GM21390 (cell line): ENCODE data around the gene MDN1.
"Not testable (repeated sequence)": the region's sequence is repeated elsewhere in the genome, so short reads cannot be mapped to it uniquely, and the experiment has no call there.

Source experiments
- ATAC-seq: cut with Tn5 transposase; IDR thresholded peaks from one replicate; pipeline ENCODE4 v1.9.1; 2021; ENCODE audit not compliant: unreplicated experiment

The MDN1 gene

DNA sequence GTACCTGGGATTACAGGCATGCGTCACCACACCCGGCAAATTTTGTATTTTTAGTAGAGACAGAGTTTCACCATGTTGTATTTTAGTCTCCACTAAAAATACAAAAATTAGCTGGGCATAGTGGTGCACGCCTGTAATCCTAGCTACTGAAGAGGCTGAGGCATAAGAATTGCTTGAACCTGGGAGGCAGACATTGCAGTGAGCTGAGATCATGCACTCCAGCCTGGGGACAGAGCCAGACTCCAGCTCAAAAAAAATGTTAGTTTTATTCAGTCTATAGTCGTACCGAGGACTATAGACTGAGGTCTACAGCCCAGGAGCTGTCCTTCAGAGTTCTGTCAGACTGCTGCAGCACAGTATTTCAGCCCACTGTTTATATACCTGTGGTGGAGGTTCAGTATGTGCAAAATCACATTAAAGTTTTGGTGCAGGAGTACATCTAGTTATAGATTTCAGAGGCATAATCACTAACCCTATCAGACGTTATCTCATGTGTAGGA lies 6.5 kb upstream of the MDN1 start:
- no peak for ATAC-seq

- peak; percentile 17 for ATAC-seq
Observed at GRCh38 chr6:89818977-89819335, 638 bp downstream of the MDN1 start.

GRCh38 chr6:89817481-89817880 lies 2.1 kb downstream of the MDN1 start:
- ATAC-seq, result no peak

GRCh38 chr6:89813422-89813821 lies 6.2 kb downstream of the MDN1 start:
- not testable (repeated sequence) for ATAC-seq

GRCh38 chr6:89807581-89807980 lies 12.0 kb downstream of the MDN1 start:
- ATAC-seq, result no peak

DNA sequence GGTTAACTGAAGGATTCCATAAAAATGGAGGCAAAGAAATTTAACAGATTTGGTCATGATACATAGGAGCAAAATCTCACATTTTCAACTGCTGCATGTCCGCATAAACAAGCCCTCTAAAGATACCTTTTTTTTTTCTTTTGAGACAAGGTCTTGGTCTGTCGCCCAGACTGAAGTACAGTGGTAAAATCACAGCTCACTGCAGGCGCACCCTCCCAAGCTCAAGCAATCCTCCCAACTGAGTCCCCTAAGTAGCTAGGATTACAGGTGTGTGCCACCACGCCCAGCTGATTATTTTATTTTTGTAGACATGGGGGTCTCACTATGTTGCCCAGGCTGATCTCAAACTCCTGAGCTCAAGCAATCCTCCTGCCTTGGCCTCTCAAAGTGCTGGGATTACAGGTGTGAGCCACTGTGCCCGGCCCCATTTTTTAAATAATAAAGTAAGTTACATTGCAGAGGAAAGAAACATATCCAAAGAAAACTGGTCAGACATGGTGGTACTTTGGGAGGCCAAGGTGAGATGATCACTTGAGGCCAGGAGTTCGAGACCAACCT lies 13.7 kb downstream of the MDN1 start:
- ATAC-seq, result no peak

DNA sequence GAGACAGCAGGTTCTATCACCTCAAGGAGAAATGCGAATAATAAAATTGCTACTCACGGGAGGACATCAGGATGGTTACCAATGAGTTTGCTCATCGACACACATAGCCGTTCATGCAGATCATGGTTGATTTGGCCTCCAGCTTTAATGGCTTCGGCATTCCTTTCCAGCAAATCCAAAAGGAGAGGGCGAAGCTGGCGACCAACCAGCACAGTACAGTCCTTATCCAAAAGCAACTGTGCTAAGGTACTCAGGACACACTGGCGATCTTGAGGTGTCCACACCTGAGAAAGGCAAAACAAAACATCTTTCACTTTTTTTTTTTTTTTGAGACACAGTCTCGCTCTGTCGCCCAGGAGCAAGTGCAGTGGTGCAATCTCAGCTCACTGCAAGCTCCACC lies 16.3 kb downstream of the MDN1 start:
- ATAC-seq, result no peak

- ATAC-seq, result no peak
Observed at GRCh38 chr6:89799756-89800155, 19.8 kb downstream of the MDN1 start.

- ATAC-seq, result no peak
Observed at GRCh38 chr6:89799096-89799495, 20.5 kb downstream of the MDN1 start.

DNA sequence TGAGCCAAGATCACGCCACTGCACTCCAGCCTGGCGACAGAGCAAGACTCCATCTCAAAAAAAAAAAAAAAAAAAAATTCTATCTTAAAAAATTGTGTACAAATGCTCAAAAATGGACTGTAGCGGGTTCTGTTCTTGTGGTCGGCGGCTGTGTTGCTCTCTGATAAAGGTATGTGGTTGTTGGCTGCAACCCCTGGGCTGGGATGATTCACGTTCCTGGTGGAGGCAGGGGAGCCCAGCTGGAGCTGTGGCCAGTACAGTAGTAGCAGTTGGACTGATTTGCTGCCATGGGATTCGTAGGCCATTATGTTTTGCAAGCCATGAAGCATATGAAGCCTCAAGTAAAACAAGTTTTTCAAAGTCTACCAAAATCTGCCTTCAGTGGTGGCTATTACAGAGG lies 22.3 kb downstream of the MDN1 start:
- no peak for ATAC-seq

DNA sequence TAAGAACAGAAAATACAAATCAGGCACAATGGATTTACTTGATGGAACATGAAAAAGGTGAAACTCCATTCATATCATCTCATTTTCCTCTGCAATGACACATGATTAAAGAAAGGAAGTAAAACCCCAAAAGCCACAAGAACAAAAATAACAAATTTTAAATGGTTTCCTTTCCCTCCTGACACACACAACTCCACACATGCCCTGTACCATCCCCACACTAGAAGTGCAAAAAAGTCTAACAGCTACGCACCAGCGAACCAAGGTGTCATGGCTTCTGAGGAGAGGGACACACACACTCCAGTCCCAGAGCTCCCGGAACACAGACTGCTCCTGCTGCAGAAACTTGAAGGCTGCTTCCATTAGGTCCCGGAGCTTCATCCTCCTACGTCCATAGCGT lies 25.3 kb downstream of the MDN1 start:
- no peak for ATAC-seq

DNA sequence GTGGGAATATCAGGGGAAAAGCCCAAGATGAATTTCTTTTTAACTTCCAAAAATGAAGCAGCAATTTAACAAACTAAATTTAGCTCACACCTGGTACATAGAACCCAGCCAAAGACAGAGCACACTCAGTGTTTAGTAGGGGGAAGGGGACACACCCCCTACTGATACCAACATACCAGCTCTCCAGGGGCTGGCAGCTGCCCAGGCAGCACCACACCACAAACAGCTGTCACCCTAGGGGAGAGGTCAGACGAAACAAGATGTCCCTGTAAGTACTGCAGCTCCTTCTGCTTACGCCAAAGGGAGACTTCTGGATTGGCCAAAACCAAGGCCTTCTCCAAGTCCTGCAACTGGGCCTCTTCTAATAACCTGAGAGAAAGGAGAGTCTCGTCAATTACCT lies 26.0 kb downstream of the MDN1 start:
- ATAC-seq, result no peak

DNA sequence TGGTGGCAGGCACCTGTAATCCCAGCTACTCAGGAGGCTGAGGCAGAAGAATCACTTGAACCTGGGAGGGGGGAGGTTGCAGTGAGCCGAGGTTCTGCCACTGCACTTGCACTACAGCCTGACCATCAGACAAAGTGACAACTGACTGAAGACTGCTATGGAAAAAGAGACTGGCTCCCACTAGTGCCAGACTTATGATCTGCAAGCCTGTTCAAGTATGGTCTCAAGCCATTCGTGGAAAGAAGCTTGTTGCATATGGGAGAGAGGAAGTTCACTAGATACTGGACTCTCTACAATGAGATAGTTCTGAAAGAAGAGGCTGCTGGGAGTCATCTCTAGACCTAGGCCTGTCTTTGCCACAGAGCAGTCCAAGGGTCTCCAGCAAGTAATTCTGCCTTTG lies 26.7 kb downstream of the MDN1 start:
- ATAC-seq, result peak; percentile 81

- no peak for ATAC-seq
Observed at GRCh38 chr6:89790403-89790802, 29.2 kb downstream of the MDN1 start.

- ATAC-seq, result no peak
Observed at GRCh38 chr6:89789980-89790379, 29.6 kb downstream of the MDN1 start.

- no peak for ATAC-seq
Observed at GRCh38 chr6:89787660-89788328, 31.8 kb downstream of the MDN1 start.

DNA sequence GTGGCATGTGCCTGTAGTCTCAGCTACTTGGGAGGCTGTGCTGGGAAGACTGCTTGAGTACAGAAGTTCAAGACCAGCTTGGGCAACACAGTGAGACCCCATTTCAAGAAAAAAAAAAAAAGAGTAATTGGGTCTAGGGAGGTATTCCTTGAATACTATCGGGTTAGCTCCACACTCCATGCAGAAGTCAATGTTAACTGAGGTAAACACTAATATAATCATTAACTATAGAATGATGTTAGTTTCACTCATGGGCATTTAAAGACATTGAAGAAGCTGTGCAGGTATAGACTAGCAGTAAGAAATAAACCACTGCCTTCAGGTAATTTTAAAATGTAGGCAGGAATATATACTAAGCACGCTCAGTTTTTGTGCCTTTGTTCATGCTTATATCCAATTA lies 32.6 kb downstream of the MDN1 start:
- ATAC-seq, result no peak

- ATAC-seq, result no peak
Observed at GRCh38 chr6:89784838-89785237, 34.8 kb downstream of the MDN1 start.

GRCh38 chr6:89783293-89783692 lies 36.3 kb downstream of the MDN1 start:
- ATAC-seq, result not testable (repeated sequence)

DNA sequence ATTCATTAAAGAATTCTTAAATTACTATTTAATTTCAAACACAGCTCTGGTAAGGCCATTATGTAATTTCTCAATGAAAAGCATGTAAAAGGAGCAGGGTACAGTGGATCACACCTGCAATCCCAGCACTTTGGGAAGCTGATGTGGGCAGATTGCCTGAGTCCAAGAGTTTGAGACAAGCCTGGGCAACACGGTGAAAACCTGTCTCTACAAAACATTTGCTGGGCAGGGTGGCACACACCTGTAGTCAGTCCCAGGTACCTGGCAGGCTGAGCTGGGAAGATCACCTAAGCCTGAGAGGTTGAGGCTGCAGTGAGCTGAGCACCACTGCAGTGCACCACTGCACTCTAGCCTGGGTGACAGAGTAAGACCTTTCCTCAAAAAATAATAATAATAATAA lies 37.4 kb downstream of the MDN1 start:
- no peak for ATAC-seq

DNA sequence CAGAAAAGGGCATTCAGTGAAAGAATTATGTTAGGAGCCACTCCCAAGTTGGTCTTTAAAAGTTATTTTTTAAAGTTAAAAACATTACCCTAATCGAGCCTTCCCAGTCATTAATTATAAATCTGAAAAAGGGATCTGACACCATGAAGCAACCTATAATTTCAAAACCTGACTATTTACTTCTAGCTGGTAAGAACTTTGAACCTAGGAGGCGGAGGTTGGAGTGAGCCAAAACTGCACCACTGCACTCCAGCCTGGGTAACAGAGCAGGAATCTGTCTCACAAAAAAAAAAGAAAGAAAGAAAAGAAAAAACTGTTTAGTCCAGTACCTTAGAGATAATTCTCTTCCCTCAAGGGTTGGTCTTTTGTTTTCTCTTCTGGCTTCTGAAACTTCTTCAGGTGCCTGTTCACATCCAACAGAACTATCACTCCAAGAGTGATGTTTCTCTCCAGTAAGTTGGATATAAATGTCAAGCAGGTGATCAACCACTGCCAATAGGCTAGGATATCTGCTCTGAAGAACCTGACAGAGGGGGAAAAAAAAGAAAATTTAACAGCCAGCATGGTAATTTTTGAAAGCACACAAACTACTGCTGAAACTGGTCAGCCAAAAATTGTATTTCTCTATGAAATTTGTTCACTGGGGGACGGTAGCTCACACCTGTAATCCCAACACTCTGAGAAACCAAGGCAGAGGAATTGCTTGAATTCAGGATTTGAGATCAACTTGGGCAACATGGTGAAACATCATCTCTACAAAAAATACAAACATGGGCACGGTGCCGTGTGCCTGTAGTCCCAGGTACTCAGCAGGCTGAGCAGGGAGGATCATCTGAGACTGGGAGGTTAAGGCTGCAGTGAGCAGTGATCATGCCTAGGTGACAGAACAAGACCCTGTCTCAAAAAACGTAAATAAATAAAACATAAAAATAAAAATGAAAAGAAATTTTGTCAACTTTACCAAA lies 38.2 kb downstream of the MDN1 start:
- ATAC-seq, result no peak

DNA sequence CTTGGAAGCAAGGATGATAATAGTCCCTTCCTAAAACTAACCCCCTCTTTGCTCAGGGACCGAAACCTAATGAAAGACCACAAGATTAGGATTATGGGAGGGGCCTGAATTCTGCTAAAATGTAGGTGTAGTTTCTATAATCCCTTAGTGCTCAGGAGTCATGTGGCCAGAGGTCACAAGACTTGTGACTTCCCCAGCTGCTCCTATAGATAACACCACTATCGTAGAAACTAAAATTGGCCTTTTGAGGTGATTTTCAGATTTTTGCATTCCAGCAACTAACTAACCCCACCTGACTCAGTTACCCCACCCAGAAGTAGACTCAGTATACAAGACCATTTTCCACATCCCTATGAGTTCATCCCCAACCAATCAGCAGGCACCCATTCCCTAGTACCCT lies 42.1 kb downstream of the MDN1 start:
- no peak for ATAC-seq
